Smooth muscle cell (in vitro differentiated cells): ENCODE data around the gene KCNMB1. TPM values are rescaled to one million over a fixed set of nuclear protein-coding genes. Genes with fewer than 3 reads are reported as not detected.

Experiments used
- DNase-seq: peaks from one replicate; lab custom pipeline; 2025; ENCODE audit not compliant: unreplicated experiment; lab: John Stamatoyannopoulos, UW
- H2AFZ ChIP-seq: fragments of 200-600 bp; sonication (generic); 2 replicates; pipeline ENCODE4 v1.6.0; 2016; ENCODE audit warnings: antibody characterized with exemption, low read depth, mild to moderate bottlenecking
- H3F3A ChIP-seq: fragments of 200-600 bp; sonication (generic); 2 replicates; pipeline ENCODE4 v1.6.0; 2017; ENCODE audit warnings: antibody characterized with exemption, low read depth
- H3K27ac ChIP-seq: fragments of 200-600 bp; sonication (generic); 2 replicates; pipeline ENCODE4 v1.5.1; 2016; ENCODE audit warnings: low read depth, mild to moderate bottlenecking
- H3K27me3 ChIP-seq: fragments of 200-600 bp; sonication (generic); 2 replicates; pipeline ENCODE4 v1.6.1; 2016; ENCODE audit warnings: low read depth, mild to moderate bottlenecking
- H3K36me3 ChIP-seq: fragments of 200-600 bp; sonication (generic); 2 replicates; pipeline ENCODE4 v1.5.1; 2016; ENCODE audit warnings: low read depth
- H3K4me1 ChIP-seq: fragments of 200-600 bp; sonication (generic); 2 replicates; pipeline ENCODE4 v1.5.1; 2016; ENCODE audit warnings: low read depth
- H3K4me2 ChIP-seq: fragments of 200-600 bp; sonication (generic); 2 replicates; pipeline ENCODE4 v1.6.0; 2016; ENCODE audit warnings: mild to moderate bottlenecking
- H3K4me3 ChIP-seq: fragments of 200-600 bp; sonication (generic); 2 replicates; pipeline ENCODE4 v1.5.1; 2016; ENCODE audit warnings: mild to moderate bottlenecking
- H3K79me2 ChIP-seq: fragments of 200-600 bp; sonication (generic); 2 replicates; pipeline ENCODE4 v1.6.0; 2016; ENCODE audit warnings: low read depth, mild to moderate bottlenecking
- H3K9ac ChIP-seq: fragments of 200-600 bp; sonication (generic); 2 replicates; pipeline ENCODE4 v1.6.0; 2016; ENCODE audit warnings: low read depth
- H3K9me3 ChIP-seq: fragments of 200-600 bp; sonication (generic); replicated peaks from 2 replicates; pipeline ENCODE4 v1.5.1; 2016; ENCODE audit warnings: low read depth
- H4K20me1 ChIP-seq: fragments of 200-600 bp; sonication (generic); 2 replicates; pipeline ENCODE4 v1.6.0; 2016; ENCODE audit warnings: low read depth
- WGBS: methylation state at CpG from one replicate; pipeline ENCODE4 v1.1.7; 2016; ENCODE audit warnings: low lambda C conversion rate; 5-methylcytosine and 5-hydroxymethylcytosine counted together
- polyA plus RNA-seq: library from polyadenylated mRNA; unstranded; fragments of >200 nt; fragmentation: Nextera tagmentation; extraction: Ambion mirVana; gene quantifications from 2 replicates; pipeline ENCODE4 v1.2.1, GENCODE V29; 2016
- total RNA-seq: library from RNA; depleted of rRNA; stranded (reverse); fragments of >200 nt; gene quantifications from 2 replicates; pipeline ENCODE4 v1.2.3, GENCODE V29; 2014
- TF ChIP-seq, protein P1 (sequence below): fragments of 200-600 bp; sonication (generic); IDR thresholded peaks from 2 replicates; pipeline ENCODE4 v1.5.1; 2017; ENCODE audit warnings: borderline replicate concordance, mild to moderate bottlenecking, antibody characterized with exemption; ENCODE audit not compliant: insufficient read depth, poor library complexity, severe bottlenecking

The KCNMB1 gene
- total and polyA plus RNA-seq, 2 experiments from 2014 or later, result 0.54 to 0.63 TPM

DNA sequence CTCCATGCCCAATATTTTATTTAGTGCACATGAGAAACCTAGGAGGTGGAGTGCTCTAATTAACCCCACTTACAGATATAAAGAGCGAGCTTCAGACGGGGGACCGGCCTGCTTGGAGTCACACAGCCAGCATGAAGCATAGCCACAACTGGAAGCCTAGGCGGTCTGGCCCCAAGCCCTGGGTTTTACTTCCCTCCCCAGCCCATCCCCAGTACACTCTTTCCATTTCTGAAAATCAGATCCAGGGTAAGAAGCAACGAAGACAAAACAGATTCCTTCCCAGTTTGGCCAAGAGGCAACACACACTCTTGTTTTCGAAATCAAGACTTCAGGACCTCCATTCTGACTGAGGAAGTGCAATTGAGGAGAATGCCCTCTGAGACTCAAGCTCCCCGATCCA, 27.1 kb downstream of the KCNMB1 start:
- Histone ChIP-seq H4K20me1 (no peaks in the 10 kb centered on the region), H3K4me3 (no peak overlapping the region), H2AFZ (no peak overlapping the region), H3K9ac (no peak overlapping the region), H3K9me3 (no peaks in the 10 kb centered on the region), H3K27me3 (no peaks in the 10 kb centered on the region), H3K4me1 (no peaks in the 10 kb centered on the region), H3K79me2 (no peaks in the 10 kb centered on the region), H3K27ac (no peak overlapping the region), H3K4me2 (no peak overlapping the region), H3F3A (peaks cover 6% of the 10 kb centered on the region), H3K36me3 (no peaks in the 10 kb centered on the region)
- no peak for DNase-seq
- 90% methylated on average over 7 of the region's 7 CpGs for WGBS
- TF ChIP-seq, protein P1, sequence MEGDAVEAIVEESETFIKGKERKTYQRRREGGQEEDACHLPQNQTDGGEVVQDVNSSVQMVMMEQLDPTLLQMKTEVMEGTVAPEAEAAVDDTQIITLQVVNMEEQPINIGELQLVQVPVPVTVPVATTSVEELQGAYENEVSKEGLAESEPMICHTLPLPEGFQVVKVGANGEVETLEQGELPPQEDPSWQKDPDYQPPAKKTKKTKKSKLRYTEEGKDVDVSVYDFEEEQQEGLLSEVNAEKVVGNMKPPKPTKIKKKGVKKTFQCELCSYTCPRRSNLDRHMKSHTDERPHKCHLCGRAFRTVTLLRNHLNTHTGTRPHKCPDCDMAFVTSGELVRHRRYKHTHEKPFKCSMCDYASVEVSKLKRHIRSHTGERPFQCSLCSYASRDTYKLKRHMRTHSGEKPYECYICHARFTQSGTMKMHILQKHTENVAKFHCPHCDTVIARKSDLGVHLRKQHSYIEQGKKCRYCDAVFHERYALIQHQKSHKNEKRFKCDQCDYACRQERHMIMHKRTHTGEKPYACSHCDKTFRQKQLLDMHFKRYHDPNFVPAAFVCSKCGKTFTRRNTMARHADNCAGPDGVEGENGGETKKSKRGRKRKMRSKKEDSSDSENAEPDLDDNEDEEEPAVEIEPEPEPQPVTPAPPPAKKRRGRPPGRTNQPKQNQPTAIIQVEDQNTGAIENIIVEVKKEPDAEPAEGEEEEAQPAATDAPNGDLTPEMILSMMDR, result no peak

- Histone ChIP-seq H3K79me2 (no peaks in the 10 kb centered on the region), H4K20me1 (no peaks in the 10 kb centered on the region), H3K27ac (no peak overlapping the region), H3K9ac (no peak overlapping the region), H2AFZ (no peak overlapping the region), H3K4me2 (no peak overlapping the region), H3K9me3 (no peaks in the 10 kb centered on the region), H3K4me1 (no peaks in the 10 kb centered on the region), H3K4me3 (no peak overlapping the region), H3K27me3 (no peaks in the 10 kb centered on the region), H3K36me3 (no peaks in the 10 kb centered on the region), H3F3A (peaks cover 6% of the 10 kb centered on the region)
- TF ChIP-seq, protein P1, result no peak
- WGBS, result 79% methylated on average over 5 of the region's 5 CpGs
- DNase-seq, result no peak
Observed at GRCh38 chr5:170361616-170362015, 27.6 kb downstream of the KCNMB1 start.

GRCh38 chr5:170361116-170361515, 28.1 kb downstream of the KCNMB1 start:
- H3K79me2 ChIP-seq, result no peaks in the 10 kb centered on the region
- no peaks in the 10 kb centered on the region for H4K20me1 ChIP-seq
- no peak overlapping the region for H2AFZ ChIP-seq
- H3K27me3 ChIP-seq, result no peaks in the 10 kb centered on the region
- no peaks in the 10 kb centered on the region for H3K9me3 ChIP-seq
- H3K4me3 ChIP-seq, result no peak overlapping the region
- no peak for DNase-seq
- no peaks in the 10 kb centered on the region for H3K4me1 ChIP-seq
- H3K36me3 ChIP-seq, result no peaks in the 10 kb centered on the region
- H3K27ac ChIP-seq, result no peak overlapping the region
- H3K9ac ChIP-seq, result no peak overlapping the region
- H3K4me2 ChIP-seq, result no peak overlapping the region
- TF ChIP-seq, protein P1, result no peak
- WGBS, result 98% methylated on average over 5 of the region's 5 CpGs
- H3F3A ChIP-seq, result peaks cover 6% of the 10 kb centered on the region

DNA sequence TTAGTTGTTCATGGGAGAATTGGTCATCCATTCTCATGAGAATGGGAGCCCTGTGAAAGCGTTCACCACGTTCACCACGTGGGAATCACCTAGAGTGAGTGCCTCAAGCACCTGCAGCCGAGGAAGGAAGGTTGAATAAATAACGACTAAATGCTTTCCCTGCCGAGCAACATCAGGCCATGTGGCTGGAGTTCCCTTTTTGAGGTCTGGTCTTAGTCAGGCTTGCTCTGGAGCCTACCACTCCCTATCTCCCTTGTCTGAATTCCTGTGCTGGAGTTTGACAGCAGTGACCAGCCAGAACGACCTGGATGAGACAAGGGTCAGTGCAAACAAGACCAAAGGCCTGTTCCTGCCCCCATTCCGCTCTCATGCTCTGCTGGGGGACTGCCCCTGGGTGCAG, 28.5 kb downstream of the KCNMB1 start:
- DNase-seq, result no peak
- no peaks in the 10 kb centered on the region for H3K9me3 ChIP-seq
- TF ChIP-seq, protein P1, result no peak

More for the DNA sequence above, 28.5 kb downstream of the KCNMB1 start:
- peaks cover 6% of the 10 kb centered on the region for H3F3A ChIP-seq
- H3K4me1 ChIP-seq, result no peaks in the 10 kb centered on the region
- WGBS, result 66% methylated on average over 8 of the region's 8 CpGs
- no peak overlapping the region for H3K27ac ChIP-seq
- no peaks in the 10 kb centered on the region for H3K79me2 ChIP-seq
- H3K36me3 ChIP-seq, result no peaks in the 10 kb centered on the region
- no peak overlapping the region for H3K9ac ChIP-seq
- no peak overlapping the region for H3K4me3 ChIP-seq
- H3K4me2 ChIP-seq, result no peak overlapping the region
- no peaks in the 10 kb centered on the region for H4K20me1 ChIP-seq
- H3K27me3 ChIP-seq, result no peaks in the 10 kb centered on the region
- no peak overlapping the region for H2AFZ ChIP-seq
